ENCODE data around the gene ACVRL1.

The ACVRL1 gene

DNA sequence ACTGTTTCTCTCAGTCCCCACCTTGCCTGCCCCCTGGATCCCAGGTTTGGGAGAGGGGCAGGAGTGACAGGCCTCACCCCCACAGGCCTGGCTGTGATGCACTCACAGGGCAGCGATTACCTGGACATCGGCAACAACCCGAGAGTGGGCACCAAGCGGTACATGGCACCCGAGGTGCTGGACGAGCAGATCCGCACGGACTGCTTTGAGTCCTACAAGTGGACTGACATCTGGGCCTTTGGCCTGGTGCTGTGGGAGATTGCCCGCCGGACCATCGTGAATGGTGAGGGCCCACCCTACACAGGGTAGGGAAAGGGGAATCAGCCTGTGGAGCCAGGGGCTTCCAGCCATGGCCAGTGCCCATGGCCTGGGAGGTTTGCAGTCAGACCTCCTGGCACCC is 8.6 kb downstream of the ACVRL1 start:
- Histone ChIP-seq H3K27ac (ENCODE audit: low read depth, low read length, poor library complexity, severe bottlenecking) (no peak overlapping the region), H3K9ac (ENCODE audit: low read length) (no peak overlapping the region), H3K9me3 (ENCODE audit: low read length) (no peaks in the 10 kb centered on the region), H3K4me1 (ENCODE audit: insufficient read depth, low read length, severe bottlenecking) (no peaks in the 10 kb centered on the region), H4K20me1 (ENCODE audit: insufficient read depth, low read length) (no peaks in the 10 kb centered on the region), H3K4me3 (ENCODE audit: low read depth, low read length, poor library complexity, severe bottlenecking) (no peak overlapping the region), H3K27me3 (ENCODE audit: insufficient read depth, low read length) (no peaks in the 10 kb centered on the region), H2AFZ (ENCODE audit: low read length) (no peak overlapping the region), H3K36me3 (ENCODE audit: insufficient read depth, low read length) (no peaks in the 10 kb centered on the region), H3F3A (ENCODE audit: insufficient read depth, low read length) (no peaks in the 10 kb centered on the region), H3K9me2 (ENCODE audit: low read depth, low read length) (no peaks in the 10 kb centered on the region), H3K4me2 (ENCODE audit: low read length) (no peak overlapping the region), H3K79me2 (ENCODE audit: insufficient read depth, low read length) (no peaks in the 10 kb centered on the region)
- TF ChIP-seq EZH2 (IDR thresholded peaks at IDR 0.05; ENCODE audit: borderline replicate concordance, low read length) (no peak), CTCF (IDR thresholded peaks at IDR 0.05; ENCODE audit: low read length) (no peak)

DNA sequence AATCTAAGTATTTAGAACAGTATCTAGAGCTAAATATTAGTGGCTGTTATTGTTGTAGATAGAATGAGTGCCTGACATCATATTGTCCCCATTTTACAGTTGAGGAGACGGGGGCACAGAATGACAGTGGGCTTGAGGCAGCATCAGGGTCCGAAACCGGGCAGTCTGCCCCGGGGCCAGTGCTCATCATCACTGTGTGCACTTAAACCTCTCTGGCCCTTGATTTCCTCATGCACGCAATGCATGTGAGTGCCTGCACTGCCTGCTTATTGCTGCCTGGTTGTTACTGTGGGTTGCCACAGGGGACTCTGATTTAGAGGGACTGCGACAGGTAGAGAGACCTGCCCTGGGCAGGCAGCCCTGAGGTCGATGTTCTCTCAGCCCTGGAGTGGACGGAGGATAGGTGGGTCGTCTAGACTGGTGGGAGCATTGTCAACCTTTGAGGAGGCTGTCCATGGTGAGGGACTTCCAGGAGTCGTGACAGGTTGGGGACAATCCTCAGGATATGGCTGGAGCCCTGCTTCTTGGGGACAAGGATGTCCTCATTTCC is 9.8 kb downstream of the ACVRL1 start:
- Histone ChIP-seq H3K79me2 (ENCODE audit: insufficient read depth, low read length) (no peaks in the 10 kb centered on the region), H3K9me2 (ENCODE audit: low read depth, low read length) (no peaks in the 10 kb centered on the region), H3K27me3 (ENCODE audit: insufficient read depth, low read length) (no peaks in the 10 kb centered on the region), H4K20me1 (ENCODE audit: insufficient read depth, low read length) (no peaks in the 10 kb centered on the region), H2AFZ (ENCODE audit: low read length) (no peak overlapping the region), H3K4me2 (ENCODE audit: low read length) (no peak overlapping the region), H3K27ac (ENCODE audit: low read depth, low read length, poor library complexity, severe bottlenecking) (no peak overlapping the region), H3K9ac (ENCODE audit: low read length) (no peak overlapping the region), H3K36me3 (ENCODE audit: insufficient read depth, low read length) (no peaks in the 10 kb centered on the region), H3K4me1 (ENCODE audit: insufficient read depth, low read length, severe bottlenecking) (no peaks in the 10 kb centered on the region), H3K4me3 (ENCODE audit: low read depth, low read length, poor library complexity, severe bottlenecking) (no peak overlapping the region), H3K9me3 (ENCODE audit: low read length) (no peaks in the 10 kb centered on the region), H3F3A (ENCODE audit: insufficient read depth, low read length) (no peaks in the 10 kb centered on the region)
- TF ChIP-seq EZH2 (IDR thresholded peaks at IDR 0.05; ENCODE audit: borderline replicate concordance, low read length) (no peak), CTCF (IDR thresholded peaks at IDR 0.05; ENCODE audit: low read length) (no peak)

GRCh38 chr12:51917746-51918453 is 10.6 kb downstream of the ACVRL1 start:
- Histone ChIP-seq H3K27me3 (ENCODE audit: insufficient read depth, low read length) (no peaks in the 10 kb centered on the region), H3K4me1 (ENCODE audit: insufficient read depth, low read length, severe bottlenecking) (no peaks in the 10 kb centered on the region), H3K27ac (ENCODE audit: low read depth, low read length, poor library complexity, severe bottlenecking) (no peak overlapping the region), H3K4me2 (ENCODE audit: low read length) (no peak overlapping the region), H3K9me2 (ENCODE audit: low read depth, low read length) (no peaks in the 10 kb centered on the region), H2AFZ (ENCODE audit: low read length) (no peak overlapping the region), H3K9me3 (ENCODE audit: low read length) (no peaks in the 10 kb centered on the region), H3F3A (ENCODE audit: insufficient read depth, low read length) (no peaks in the 10 kb centered on the region), H3K9ac (ENCODE audit: low read length) (no peak overlapping the region), H3K79me2 (ENCODE audit: insufficient read depth, low read length) (no peaks in the 10 kb centered on the region), H3K4me3 (ENCODE audit: low read depth, low read length, poor library complexity, severe bottlenecking) (no peak overlapping the region), H4K20me1 (ENCODE audit: insufficient read depth, low read length) (no peaks in the 10 kb centered on the region), H3K36me3 (ENCODE audit: insufficient read depth, low read length) (no peaks in the 10 kb centered on the region)
- TF ChIP-seq EZH2 (IDR thresholded peaks at IDR 0.05; ENCODE audit: borderline replicate concordance, low read length): no peak
- TF ChIP-seq CTCF (IDR thresholded peaks at IDR 0.05; ENCODE audit: low read length): no peak

Data from OCI-LY1 (cell line).